Endothelial cell of umbilical vein (primary cell): ENCODE results near the gene SLC22A17. TPM values are rescaled to one million over a fixed set of nuclear protein-coding genes. Genes with fewer than 3 reads are reported as not detected.

Experiments used
- BruUV-seq: library from RNA; stranded (reverse); fragments of 400-500 nt; replicated peaks from 2 replicates; lab custom pipeline; 2021; lab: Mats Ljungman, UMichigan
- CTCF ChIA-PET: fragments of 300-600, 350-600 bp; sonication (Branson Sonifier 250); formaldehyde crosslinking; loops from one replicate; lab custom pipeline; 2021; ENCODE audit warnings: antibody characterized with exemption, inconsistent platforms; lab: Charles Lee
- POLR2A ChIA-PET: fragments of 300-600, 350-600 bp; sonication (Branson Sonifier 250); formaldehyde crosslinking; loops from one replicate; lab custom pipeline; 2021; ENCODE audit warnings: antibody characterized with exemption, inconsistent platforms; lab: Charles Lee
- DNase-seq: peaks from one replicate; pipeline ENCODE4 v3.0.0-alpha.2; 2011; ENCODE audit warnings: low read depth, low spot score
- FAIRE-seq: peaks from 2 replicates; lab custom pipeline; 2011; peaks lifted over from hg19 to GRCh38; lab: Jason Lieb, UNC
- H2AFZ ChIP-seq: 2 replicates; pipeline ENCODE4 v1.6.0; 2012; ENCODE audit warnings: low read depth, low read length, control low read depth, inconsistent platforms
- H3K27ac ChIP-seq: 2 replicates; pipeline ENCODE4 v1.5.1; 2011; ENCODE audit warnings: low read depth, mild to moderate bottlenecking, control low read depth, low read length, moderate library complexity; ENCODE audit not compliant: insufficient read depth
- H3K27me3 ChIP-seq, 2 experiments: 2 replicates each; pipeline versions ENCODE4 v1.6.0 to v1.6.1; 2011; ENCODE audit warnings: low read length in 2 of 2, mixed read lengths in 1 of 2; ENCODE audit not compliant: control insufficient read depth in 2 of 2, insufficient read depth in 2 of 2
- H3K36me3 ChIP-seq, 2 experiments: 2 replicates in 1 of 2; 3 replicates in 1 of 2; pipeline ENCODE4 v1.5.1; 2011; ENCODE audit warnings: low read length in 2 of 2, mild to moderate bottlenecking in 1 of 2, moderate library complexity in 1 of 2; ENCODE audit not compliant: control insufficient read depth in 2 of 2, insufficient read depth in 2 of 2; ENCODE audit errors: extremely low read depth in 1 of 2
- H3K4me1 ChIP-seq: 3 replicates; pipeline ENCODE4 v1.5.1; 2011; ENCODE audit warnings: mild to moderate bottlenecking, low read length; ENCODE audit not compliant: control insufficient read depth, insufficient read depth; ENCODE audit errors: extremely low read depth
- H3K4me2 ChIP-seq: 2 replicates; pipeline ENCODE4 v1.6.1; 2011; ENCODE audit warnings: low read length, control low read depth, mixed read lengths; ENCODE audit not compliant: insufficient read depth
- H3K4me3 ChIP-seq, 3 experiments: fragments of 200-600 bp in 1 of 3; sonication (generic), shearing (Covaris generic) in 1 of 3; replicated peaks in 1 of 3; 2 replicates each; pipeline ENCODE4 v1.5.1; 2011 to 2016; ENCODE audit warnings: control low read depth in 3 of 3, low read length in 3 of 3, mild to moderate bottlenecking in 2 of 3, inconsistent platforms in 1 of 3, low read depth in 1 of 3, moderate library complexity in 1 of 3; ENCODE audit not compliant: insufficient read depth in 1 of 3
- H3K79me2 ChIP-seq: 2 replicates; pipeline ENCODE4 v1.6.0; 2012; ENCODE audit warnings: low read length, inconsistent platforms; ENCODE audit not compliant: control insufficient read depth, insufficient read depth
- H3K9ac ChIP-seq: replicated peaks from 2 replicates; pipeline ENCODE3; 2011; ENCODE audit warnings: low read length, control low read depth; ENCODE audit not compliant: insufficient read depth; ENCODE audit errors: extremely low read depth
- H3K9me1 ChIP-seq: replicated peaks from 3 replicates; pipeline ENCODE4 v1.6.0; 2011; ENCODE audit warnings: mild to moderate bottlenecking, low read length; ENCODE audit not compliant: control insufficient read depth, insufficient read depth; ENCODE audit errors: extremely low read depth
- H3K9me3 ChIP-seq: replicated peaks from 2 replicates; pipeline ENCODE4 v1.5.1; 2012; ENCODE audit warnings: low read length, inconsistent platforms; ENCODE audit not compliant: control insufficient read depth, insufficient read depth
- H4K20me1 ChIP-seq: replicated peaks from 2 replicates; pipeline ENCODE3; 2011; ENCODE audit warnings: mild to moderate bottlenecking, low read length; ENCODE audit not compliant: control insufficient read depth, insufficient read depth; ENCODE audit errors: extremely low read depth
- dilution Hi-C: fragments of 300-500 bp; cut with MboI; formaldehyde crosslinking; loops from one replicate; pipeline ENCODE4 v1.15.0; 2019; ENCODE audit warnings: low sequenced_read_pairs; ENCODE audit not compliant: extremely low pct_ligation_motif_present
- intact Hi-C: fragments of 100-400 bp; cut with micrococcal nuclease; formaldehyde crosslinking; loops from one replicate; pipeline ENCODE4 v1.10.0; 2022
- polyA plus RNA-seq, 4 experiments: library from polyadenylated mRNA; depleted of rRNA in 3 of 4; stranded (reverse) in 3 of 4; unstranded in 1 of 4; fragments of >200 nt; gene quantifications; 2 replicates each; pipeline versions ENCODE4 v1.2.1 to v1.2.3, GENCODE V29; 2011 to 2012; ENCODE audit warnings: missing spikeins in 1 of 4
- total RNA-seq: library from RNA; stranded (reverse); gene quantifications from 2 replicates; pipeline ENCODE4 v1.2.3, GENCODE V29; 2021
- TF ChIP-seq, protein P1 (sequence below): IDR thresholded peaks from 2 replicates; pipeline ENCODE4 v1.6.1; 2011; ENCODE audit not compliant: insufficient read depth, insufficient read length
- TF ChIP-seq, protein P2 (sequence below), 2 donors: IDR thresholded peaks; 1 replicate in 1 of 2; 2 replicates in 1 of 2; pipeline ENCODE4 v1.5.1; 2011; ENCODE audit warnings: low read length in 2 of 2, mild to moderate bottlenecking in 2 of 2, moderate library complexity in 2 of 2, control low read depth in 1 of 2, inconsistent platforms in 1 of 2, low read depth in 1 of 2; ENCODE audit not compliant: insufficient read depth in 1 of 2; ENCODE audit errors: extremely low read depth in 1 of 2

The SLC22A17 gene
- total and polyA plus RNA-seq, 2 donors (not counting 3 experiments of a cell fraction or from before 2014, with no cell fraction given) = 2.9 to 4.6 TPM

DNA sequence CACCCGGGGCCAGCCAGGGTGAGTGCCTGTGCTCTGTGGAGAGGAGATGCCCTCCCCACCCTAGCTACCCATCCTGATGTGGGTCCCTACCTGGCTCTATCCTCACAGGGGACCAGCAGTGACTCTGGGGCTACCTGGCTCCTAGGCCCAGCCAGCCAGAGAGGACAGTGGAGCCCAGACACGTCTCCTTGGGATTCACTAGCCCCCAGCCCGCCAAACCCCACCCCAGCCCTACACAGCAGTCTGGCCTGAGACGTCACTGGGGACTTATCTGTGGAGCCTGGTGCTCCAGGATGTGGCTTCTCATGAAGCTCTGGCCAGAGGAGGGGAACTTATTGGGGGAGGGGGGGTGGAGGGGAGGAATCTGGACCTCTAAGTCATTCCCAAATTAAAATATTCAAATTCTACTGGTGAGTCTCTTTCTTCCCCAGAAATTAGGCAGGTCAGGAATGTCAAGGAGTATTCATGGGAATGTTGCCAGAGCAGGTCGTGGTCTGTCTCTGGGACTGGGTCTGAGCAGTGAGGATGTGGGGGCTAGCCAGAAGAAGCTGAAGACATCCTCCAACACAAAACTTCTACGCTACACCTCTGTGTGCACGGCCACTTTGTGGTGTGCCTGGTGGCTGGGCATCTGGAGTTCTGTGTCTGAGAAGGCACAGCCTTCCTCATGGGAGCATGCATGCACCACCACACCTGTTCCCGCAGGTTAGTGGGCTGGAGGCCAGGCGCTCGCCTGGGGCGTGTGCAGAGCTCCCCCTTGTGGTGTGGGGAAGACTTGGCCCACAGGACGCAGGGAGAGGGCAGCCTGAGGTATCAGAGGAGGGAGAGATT lies 26.9 kb upstream of the SLC22A17 start:
- Histone ChIP-seq H2AFZ (no peak overlapping the region), H4K20me1 (no peaks in the 10 kb centered on the region), H3K4me3 (no peak overlapping the region), H3K9me1 (no peaks in the 10 kb centered on the region), H3K27ac (no peak overlapping the region), H3K9me3 (no peaks in the 10 kb centered on the region), H3K9ac (no peak overlapping the region), H3K4me1 (no peaks in the 10 kb centered on the region), H3K4me2 (no peak overlapping the region), H3K36me3 (no peaks in the 10 kb centered on the region), H3K27me3 (no peaks in the 10 kb centered on the region), H3K79me2 (no peaks in the 10 kb centered on the region)
- TF ChIP-seq, protein P1, sequence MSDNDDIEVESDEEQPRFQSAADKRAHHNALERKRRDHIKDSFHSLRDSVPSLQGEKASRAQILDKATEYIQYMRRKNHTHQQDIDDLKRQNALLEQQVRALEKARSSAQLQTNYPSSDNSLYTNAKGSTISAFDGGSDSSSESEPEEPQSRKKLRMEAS = no peak
- TF ChIP-seq, protein P2, sequence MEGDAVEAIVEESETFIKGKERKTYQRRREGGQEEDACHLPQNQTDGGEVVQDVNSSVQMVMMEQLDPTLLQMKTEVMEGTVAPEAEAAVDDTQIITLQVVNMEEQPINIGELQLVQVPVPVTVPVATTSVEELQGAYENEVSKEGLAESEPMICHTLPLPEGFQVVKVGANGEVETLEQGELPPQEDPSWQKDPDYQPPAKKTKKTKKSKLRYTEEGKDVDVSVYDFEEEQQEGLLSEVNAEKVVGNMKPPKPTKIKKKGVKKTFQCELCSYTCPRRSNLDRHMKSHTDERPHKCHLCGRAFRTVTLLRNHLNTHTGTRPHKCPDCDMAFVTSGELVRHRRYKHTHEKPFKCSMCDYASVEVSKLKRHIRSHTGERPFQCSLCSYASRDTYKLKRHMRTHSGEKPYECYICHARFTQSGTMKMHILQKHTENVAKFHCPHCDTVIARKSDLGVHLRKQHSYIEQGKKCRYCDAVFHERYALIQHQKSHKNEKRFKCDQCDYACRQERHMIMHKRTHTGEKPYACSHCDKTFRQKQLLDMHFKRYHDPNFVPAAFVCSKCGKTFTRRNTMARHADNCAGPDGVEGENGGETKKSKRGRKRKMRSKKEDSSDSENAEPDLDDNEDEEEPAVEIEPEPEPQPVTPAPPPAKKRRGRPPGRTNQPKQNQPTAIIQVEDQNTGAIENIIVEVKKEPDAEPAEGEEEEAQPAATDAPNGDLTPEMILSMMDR (IDR thresholded peaks at IDR 0.05; ENCODE audit: extremely low read depth in 1 of 2, insufficient read depth in 1 of 2, low read depth in 1 of 2, low read length in 2 of 2) = peak; percentile 80 to 92
- BruUV-seq = no TSS peak
- FAIRE-seq = peak; percentile 67
- POLR2A ChIA-PET = no interaction called here
- DNase-seq = peak; percentile 34
- CTCF ChIA-PET = interaction anchor here (0.7 to 4.7 kb wide), 32 partner anchors 10 to 311 kb away, joined by 3 to 55 read pairs (median 4); partner anchors contain the start of genes PABPN1 and SLC22A17
- dilution Hi-C loops = no loop called here
- intact Hi-C loops = loop anchor here (1.0 kb wide), 3 partner anchors 51 to 259 kb away; no protein-coding TSS in a partner anchor
